Right ventricle myocardium inferior (tissue), 1 donor: ENCODE measurements around the gene KCNJ6. TPM values are rescaled to one million over a fixed set of nuclear protein-coding genes. Genes with fewer than 3 reads are reported as not detected.

ENCODE experiments used
- ATAC-seq: fragments of 200-7000 bp; cut with Tn5 transposase; one replicate; pipeline ENCODE4 v1.9.1; 2020; ENCODE audit warnings: mild to moderate bottlenecking, moderate library complexity
- DNase-seq: peaks from one replicate; pipeline ENCODE4 v3.0.0; 2021; ENCODE audit errors: missing footprints
- intact Hi-C: fragments of 100-400 bp; cut with DNase I; formaldehyde crosslinking; loops from one replicate; pipeline ENCODE4 v1.11.0; 2022
- total RNA-seq: library from RNA; stranded (reverse); fragmentation: NEBNext Ultra II Directional; extraction: Animal tissue kit (Norgen Biotek cat#: 25700); gene quantifications from one replicate; pipeline ENCODE4 v1.2.1, GENCODE V29; 2021
- donor health status: DM: no; HTN: yes; CAD: no; lungs with severe emphysema.

The KCNJ6 gene
- total RNA-seq, 1 donor from 2014 or later: not detected

DNA sequence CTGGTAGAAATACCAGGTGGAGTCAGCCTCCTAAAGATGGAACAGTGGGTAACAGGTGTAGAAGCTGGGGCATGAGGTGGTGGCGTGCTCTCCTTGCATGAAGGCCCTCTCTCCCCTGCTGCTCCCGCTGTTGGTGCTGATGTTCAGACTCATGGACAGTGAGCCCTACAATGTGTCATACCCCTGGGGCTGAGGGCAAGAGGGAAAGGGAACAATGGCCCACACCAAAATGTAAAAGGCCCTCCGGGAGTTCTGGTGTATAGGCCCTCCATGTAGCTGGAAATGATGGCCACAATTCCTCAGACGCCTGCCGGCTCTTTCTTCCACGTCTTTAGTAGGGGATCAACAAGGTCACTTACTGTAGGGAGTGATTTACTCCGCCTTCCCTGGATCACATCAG lies 354.8 kb downstream of the KCNJ6 start:
- intact Hi-C loops: loop anchor here (5.0 kb wide), 4 partner anchors 59 to 489 kb away; partner anchors contain the start of genes PIGP, TTC3 and VPS26C
- DNase-seq (no peak), ATAC-seq (no peak)

DNA sequence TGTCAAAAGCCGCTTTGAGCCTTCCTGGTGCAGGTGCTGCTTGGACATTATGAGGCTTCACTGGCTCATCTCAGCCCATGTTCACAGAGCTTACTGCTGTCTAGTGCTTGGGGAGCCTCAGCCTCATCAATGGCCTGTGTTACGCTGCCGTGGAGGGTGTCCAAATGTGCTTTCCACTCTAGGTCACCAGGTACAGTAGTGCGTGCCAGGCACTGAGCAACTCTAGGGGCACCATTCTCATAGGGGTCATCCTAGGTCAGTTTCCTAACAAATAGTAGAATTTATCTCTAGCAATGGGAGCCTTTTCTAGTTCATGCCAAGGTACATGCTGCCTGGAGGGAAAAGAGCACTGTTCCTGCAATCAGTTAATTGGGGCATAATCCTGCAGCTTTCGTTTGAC lies 355.9 kb downstream of the KCNJ6 start:
- DNase-seq (no peak), ATAC-seq (peak; percentile 15)
- intact Hi-C loops: loop anchor here (5.0 kb wide), 4 partner anchors 58 to 488 kb away; partner anchors contain the start of genes PIGP, TTC3 and VPS26C

DNA sequence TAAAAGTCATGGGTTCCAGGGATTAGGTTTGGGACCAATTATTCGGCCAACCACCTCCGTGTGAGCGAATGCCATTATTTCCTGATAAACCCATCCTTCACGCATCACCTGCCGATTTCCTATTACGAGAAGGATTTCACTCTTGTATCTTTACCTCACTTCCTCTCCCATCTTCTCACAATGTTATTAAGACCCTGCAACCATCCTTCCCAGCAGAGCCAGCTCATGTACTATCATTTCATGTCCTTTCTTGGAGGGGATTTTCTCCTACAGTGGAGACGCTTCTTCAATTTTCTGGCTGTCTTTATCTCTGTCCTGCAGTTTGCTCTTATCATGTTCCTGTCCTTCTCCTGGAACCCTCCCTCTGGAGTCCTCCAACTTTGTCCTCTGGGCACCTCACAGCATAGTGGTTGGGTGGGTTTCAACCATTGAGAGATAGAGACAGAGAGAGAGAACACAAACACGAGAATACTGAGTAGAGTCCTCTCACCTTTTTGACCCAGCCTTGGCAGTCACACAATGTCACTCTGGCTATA lies 357.5 kb downstream of the KCNJ6 start:
- no peak for DNase-seq
- intact Hi-C loops: loop anchor here (1.0 kb wide), 1 partner anchor 188 kb away; no protein-coding TSS in a partner anchor
- no peak for ATAC-seq
